ENCODE measurements around the gene C2orf68. TPM values are rescaled to one million over a fixed set of nuclear protein-coding genes. Genes with fewer than 3 reads are reported as not detected.
A peak's percentile ranks its signal among the peaks of the same experiment; 100 is the strongest.
"Not testable (repeated sequence)": the region's sequence is repeated elsewhere in the genome, so short reads cannot be mapped to it uniquely, and the experiment has no call there.

Gene C2orf68
- total RNA-seq, 1 experiment from 2014 or later, result 40.0 TPM

DNA sequence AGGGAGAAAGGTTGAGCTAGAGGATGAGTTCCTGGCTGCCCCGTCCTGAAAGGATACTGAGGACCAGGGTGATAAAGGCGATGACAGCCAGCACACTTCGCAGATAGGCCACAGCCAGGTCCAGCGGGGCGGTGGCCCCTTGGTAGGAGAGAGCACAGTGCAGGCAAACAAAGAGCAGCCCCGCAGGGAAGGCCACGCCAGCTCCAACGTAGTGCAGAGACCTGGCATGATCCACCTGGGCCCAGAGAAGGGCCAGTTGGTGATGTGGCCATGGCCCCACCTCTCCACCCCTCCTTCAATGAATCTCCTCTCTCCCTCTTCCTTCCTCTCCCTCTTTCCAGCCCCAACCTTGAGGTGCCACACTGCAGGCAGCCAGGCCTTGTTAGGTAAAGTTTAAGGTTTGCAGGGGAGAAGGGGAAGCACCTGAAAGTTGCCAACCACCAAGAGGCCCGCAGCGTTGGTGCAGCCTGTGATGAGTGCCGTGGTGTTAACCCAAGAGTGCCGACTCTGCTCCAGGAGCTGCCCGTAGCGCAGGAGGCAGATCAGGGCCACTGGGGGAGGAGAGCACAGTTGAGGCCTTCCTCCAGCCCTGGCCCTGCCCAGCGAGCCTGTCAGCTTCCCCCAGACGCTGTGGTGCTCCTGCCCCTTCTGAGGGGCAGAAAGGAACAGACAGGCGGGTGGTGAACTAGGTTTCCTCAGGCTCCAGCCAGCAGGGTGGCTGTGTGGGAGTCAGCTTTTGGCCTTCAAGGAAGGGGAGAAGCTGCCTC, 12.2 kb downstream of the C2orf68 start:
- no peak for DNase-seq (ENCODE audit: low spot score)

DNA sequence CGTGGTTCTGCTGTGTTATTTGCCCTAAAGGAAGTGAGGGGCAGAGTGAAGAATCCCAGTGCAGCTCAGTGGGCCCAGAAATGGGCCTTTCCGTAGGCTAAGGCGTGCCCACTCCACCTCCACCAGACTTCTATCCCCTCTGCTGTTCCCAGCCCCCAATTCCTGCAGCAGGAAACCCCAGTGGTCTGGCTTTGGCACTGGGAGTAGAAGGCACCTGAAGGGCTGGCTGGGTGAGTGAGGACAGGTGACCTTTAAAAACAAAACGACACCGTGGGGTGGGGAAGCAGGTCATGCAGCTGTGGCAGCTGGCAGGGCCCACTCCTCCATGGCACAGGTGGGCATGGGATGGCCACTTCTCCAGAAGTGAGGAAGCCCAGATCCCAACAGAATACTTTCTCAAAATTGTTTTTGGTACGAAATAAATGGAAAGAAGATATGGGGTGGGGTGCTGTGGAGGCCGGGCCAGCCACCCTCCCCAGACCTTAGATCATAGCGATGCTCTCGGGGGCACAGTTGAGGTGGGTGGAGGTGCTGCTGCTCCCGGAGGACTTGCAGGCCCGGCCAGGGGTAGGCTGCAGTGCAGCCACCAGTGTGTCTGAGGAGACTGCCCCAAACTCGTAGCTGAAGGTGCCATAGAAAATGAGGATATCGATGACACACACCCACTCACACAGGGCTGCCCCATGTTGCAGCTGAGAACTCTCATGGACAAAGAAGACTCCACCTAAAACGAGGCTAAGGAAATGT, 13.1 kb downstream of the C2orf68 start:
- DNase-seq (ENCODE audit: low spot score), result no peak

DNA sequence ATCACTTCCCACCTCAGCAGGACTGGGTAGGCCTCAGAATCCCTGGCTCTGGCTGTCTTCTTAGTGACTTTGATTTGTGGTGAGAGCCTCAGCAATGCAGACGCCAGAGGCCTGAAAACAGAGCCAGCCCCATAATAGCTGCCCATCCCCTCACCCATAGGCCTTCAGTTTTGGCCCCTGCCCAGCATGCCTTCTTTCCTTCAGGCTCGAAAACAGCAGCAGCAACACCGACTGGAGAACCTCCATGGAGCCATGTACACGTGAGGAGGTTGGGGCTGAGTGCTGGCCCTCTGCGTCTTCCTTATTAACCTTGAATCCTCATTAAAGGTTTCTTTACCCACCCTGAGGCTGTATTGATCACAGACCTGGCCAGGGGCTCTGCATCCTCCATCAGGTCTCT, 14.6 kb downstream of the C2orf68 start:
- DNase-seq (ENCODE audit: low spot score), result no peak

DNA sequence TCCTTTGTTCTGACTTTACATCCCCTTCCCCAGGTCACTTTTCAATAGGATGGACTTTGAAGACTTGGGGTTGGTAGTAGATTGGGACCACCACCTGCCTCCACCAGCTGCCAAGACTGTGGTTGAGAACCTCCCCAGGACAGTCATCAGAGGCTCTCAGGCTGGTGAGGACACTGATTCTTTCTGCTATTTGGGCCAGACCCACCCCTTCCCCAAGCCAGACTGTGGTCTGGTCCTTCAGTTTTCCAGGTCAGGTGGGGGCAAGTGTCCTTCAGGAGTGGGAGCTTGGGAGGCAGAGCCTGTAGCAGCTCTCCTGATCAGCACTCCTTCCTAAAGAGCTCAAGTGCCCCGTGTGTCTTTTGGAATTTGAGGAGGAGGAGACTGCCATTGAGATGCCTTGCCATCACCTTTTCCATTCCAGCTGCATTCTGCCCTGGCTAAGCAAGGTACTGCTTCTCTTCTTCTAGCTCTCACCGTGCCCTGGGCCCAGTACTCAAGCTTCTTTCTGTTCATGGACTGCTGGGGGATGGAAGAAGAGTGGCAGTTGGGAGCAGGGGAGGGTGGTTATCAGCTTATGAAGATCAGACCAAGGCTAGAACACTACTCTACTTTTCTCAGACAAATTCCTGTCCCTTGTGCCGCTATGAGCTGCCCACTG, 15.3 kb downstream of the C2orf68 start:
- no peak for DNase-seq (ENCODE audit: low spot score)

DNA sequence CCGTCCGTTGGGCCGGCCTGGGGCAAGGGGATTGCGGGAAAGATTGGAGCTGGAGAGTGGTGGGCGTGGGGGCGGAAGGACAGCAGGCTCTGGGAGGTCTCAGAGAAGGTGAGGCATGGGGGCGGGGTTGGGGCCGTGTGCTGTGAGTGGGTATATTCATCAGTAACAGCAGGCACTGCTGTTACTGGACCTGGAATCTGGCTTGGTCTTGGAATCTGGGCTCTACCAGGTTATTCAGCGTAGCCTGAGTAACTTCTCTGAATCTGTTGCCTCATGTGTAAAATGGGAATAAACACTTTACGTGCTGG, 15.9 kb downstream of the C2orf68 start:
- no peak for DNase-seq (ENCODE audit: low spot score)

DNA sequence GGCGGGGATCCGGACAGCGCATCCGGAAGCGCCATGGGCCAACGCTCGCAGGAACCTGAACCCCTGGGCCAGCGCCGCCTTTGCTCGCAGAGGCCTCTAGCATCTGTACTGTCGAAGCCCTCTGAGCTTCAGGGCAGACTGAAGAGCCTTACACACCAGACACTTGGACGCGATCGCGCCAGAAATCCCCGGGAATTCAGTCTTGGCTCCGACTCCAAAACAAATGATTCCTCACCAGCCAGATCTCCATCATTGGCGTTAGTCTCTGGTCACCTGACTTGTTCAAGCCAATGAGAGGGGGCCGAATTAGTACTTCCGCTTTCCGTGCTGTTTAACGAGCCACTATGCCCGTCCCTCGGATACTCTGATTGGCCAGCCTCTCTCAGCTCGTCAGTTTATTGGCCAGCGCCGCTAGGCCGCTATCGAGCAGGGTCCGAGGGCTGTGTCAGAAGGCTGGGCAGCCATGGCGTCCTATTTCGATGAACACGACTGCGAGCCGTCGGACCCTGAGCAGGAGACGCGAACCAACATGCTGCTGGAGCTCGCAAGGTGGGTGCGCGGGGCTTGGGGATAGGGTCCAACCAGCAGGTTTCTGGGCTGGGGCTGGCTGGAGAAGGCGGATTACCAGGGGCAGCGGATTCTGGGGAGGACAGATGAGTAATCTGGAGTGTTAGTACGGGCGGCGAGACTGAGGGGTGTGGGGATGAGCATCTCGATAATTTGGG, 16.4 kb downstream of the C2orf68 start, which contains the start of gene RNF181:
Gene RNF181 (plus strand): TSS at position 445 of the 725 bp plus-strand sequence. CDS start 19 bp downstream, at position 464.
- DNase-seq (ENCODE audit: low spot score), result peak; percentile 97

DNA sequence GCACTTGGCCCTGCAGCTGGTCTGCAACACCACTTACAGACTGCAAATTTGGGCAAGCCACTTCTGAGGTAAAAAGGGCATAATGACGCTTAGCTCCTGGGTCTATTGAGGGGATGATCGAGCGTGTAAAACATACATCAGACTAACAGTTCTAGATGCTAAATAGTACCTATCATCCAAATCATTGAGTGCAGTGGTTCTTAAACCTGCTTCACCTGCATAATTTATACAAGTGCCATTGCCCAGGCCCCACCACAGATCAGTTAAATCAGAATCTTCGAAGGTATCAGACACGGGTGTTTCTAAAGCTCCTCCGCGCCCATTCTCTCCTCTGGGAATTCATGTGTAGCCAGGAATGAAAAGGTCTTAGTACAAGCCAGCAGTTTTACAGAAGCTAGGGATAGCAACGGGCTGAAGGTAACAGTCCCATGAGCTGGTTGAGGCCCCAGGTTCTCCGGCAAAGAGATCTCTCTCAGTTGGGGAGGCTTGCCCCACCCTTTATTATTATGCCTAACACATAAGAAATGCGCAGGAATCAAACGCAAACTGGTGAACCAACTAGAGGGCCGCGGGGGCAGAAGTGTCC, 17.1 kb downstream of the C2orf68 start:
- DNase-seq (ENCODE audit: low spot score), result no peak

DNA sequence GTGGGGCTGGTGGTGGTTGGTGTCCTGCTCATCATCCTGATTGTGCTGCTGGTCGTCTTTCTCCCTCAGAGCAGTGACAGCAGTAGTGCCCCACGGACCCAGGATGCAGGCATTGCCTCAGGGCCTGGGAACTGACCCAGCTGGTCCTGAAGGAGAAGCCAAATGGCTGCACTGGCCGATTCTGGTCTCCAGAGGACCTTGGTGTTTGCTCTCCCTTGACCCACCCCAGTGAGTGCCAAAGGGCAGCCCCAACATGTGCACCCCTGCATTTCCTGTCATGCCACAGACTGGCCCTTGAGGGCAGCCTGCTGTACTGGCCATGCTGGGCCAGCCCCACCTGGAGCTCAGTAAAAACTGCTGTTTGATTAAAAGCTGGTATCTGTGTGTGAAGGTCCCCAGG, 18.8 kb downstream of the C2orf68 start:
- DNase-seq (ENCODE audit: low spot score), result peak; percentile 34

DNA sequence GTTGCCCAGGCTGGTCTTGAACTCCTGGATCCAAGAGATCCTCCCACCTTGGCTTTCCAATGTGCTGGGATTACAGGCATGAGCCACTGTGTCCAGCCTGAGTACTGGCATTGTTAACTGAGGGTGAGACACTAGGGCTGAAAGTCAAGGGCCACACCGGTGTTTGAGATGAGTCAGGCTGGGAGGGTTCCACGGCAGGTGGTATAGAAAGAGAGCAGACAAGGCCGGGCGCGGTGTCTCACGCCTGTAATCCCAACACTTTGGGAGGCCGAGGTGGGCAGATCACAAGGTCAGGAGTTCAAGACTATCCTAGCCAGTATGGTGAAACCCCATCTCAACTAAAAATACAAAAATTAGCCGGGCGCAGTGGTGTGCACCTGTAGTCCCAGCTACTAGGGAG, 19.6 kb downstream of the C2orf68 start:
- DNase-seq (ENCODE audit: low spot score), result not testable (repeated sequence)

DNA sequence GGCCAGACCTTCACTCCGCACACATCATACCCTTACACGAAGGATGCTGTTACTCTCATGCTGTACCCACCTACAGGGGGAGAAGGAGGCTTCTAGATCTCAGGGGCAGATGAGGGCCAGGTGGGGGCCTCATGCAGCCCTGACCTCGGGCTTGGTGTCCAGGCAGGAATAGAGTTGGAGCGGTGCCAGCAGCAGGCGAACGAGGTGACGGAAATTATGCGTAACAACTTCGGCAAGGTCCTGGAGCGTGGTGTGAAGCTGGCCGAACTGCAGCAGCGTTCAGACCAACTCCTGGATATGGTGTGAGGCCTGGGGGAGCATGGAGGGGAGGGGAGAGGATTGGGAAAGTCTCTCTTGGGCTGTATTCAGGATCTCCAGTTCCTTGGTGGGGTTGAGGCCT, 20.3 kb downstream of the C2orf68 start:
- no peak for DNase-seq (ENCODE audit: low spot score)

DNA sequence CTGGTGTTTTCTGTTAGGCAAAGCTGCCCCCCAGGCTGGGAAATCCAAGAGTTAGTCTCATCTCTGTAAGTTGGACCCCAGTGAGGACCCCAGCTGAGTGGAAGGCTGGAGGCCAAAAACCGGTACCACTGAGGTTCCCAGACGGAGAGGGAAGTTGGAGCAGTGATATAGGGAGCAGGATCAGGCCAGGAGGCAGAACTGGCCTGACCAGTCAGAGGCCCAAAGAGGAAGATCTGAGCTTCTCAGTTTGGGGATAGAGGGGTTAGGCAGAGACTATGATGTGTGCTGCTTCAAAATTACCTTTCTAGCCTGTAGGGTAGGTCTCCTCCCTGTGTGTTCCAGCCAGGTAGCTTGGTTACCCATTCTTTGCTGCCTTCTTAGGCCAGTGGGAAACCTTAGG, 20.9 kb downstream of the C2orf68 start:
- DNase-seq (ENCODE audit: low spot score), result no peak

DNA sequence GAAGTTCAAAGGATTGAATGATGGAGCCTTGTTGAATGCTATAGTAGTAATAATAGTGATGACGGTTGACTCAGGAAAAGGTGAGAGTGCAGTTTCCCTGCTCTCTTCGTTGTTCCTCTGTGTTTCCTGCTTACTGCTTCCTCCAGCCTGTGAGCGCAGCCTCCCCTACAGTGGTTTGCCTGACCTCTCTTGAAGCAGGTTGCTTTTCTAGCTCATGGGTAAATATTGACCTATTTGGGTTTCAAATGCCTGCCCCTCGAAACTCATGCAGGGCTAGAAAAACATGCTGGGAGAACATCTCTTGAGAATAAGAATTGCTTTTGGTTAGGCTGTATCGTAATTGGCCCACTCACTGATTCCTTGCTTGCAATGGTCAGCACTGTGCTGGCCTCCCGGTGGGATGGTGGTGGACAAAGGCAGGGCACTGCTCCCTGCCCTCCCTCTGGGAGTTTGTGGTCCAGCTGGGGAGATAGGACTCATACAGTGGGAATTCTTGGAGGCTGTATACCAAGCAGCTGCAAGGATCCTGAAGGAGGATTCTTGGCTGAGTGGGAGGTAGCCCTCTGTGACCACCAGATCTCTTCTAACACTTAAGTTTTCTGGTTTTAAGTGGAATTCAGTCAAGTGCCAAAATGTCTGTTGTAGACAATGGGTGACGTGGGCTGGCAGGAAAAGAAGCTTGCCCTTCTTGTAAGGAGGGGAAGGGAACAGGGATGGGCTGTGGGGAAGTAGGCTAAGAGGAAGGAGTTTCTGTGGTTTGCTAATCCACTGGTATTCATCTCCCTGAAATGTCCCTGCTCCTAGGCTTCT, 21.7 kb downstream of the C2orf68 start:
- no peak for DNase-seq (ENCODE audit: low spot score)

DNA sequence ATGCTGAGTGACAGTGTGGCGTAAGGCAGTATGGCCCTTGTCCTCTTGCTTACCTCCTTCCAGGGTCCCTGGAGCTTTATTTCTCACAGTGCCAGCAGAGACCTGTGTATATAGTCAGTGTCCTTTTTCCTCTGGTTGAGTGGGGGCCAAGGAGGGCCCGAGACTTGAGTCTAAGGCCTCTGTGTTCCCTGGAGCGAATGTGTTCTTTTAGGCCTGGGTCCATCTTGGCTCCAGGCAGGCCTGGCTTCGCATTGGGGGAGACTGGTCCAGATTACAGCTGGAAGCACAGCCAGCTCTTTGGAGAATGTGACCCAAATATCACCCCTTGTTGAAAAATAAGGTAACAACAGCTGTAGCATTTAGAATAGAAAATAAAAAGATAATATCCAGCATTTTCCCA, 22.7 kb downstream of the C2orf68 start:
- no peak for DNase-seq (ENCODE audit: low spot score)

DNA sequence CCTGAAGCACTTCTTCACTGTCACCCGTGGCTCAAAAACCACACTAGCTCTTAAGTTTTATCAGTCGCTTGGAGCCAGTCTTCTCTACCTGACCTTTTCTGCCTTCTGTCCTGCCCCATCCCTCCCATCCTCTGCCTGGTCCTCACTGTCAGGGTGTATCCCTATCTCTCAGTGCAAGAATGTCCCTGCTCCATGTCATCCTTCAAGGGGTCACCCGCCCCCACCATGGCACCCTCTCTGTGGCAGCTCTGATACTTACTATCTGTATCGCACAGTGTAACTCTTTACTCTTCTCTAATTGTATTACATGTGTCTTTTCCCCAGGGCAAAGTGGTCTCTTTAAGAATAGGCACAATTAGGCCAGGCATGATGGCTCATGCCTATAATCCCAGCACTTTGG, 23.2 kb downstream of the C2orf68 start:
- DNase-seq (ENCODE audit: low spot score), result no peak

DNA sequence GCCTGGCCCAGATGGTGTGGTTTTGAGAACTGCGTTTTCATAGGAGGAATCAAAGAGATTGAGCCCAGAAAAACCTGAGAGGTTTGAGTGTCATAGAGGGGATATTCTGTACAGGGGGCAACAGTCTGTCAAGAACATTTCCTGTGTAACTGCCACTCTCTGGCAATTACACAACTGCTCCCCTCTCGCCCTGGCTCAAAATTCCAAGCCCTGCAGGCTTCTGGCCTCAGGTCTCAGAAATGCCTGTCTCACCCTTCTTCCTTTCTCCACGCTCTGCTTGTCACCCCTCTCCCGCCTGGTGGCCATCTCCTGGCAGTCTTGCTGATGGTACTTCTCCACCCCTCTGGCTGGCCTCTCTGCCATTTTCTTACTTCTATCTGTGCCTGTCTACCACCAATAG, 23.6 kb downstream of the C2orf68 start:
- DNase-seq (ENCODE audit: low spot score), result no peak

DNA sequence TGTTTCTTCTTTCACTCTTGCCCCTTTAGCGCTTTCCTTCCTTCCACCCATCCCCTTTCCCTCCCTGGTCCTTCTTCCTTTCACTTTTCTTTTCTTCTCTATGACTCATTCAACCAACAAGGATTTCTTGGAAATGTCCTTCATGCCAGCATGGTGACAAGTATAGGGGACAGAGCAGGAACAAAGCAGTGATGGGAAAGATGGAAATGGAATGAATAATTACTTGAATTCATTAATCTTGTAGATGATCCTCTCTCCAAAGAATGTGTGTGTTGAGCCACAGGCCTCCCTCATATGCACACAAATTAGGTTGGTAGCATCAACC, 26.1 kb downstream of the C2orf68 start:
- peak; percentile 35 for DNase-seq (ENCODE audit: low spot score)

DNA sequence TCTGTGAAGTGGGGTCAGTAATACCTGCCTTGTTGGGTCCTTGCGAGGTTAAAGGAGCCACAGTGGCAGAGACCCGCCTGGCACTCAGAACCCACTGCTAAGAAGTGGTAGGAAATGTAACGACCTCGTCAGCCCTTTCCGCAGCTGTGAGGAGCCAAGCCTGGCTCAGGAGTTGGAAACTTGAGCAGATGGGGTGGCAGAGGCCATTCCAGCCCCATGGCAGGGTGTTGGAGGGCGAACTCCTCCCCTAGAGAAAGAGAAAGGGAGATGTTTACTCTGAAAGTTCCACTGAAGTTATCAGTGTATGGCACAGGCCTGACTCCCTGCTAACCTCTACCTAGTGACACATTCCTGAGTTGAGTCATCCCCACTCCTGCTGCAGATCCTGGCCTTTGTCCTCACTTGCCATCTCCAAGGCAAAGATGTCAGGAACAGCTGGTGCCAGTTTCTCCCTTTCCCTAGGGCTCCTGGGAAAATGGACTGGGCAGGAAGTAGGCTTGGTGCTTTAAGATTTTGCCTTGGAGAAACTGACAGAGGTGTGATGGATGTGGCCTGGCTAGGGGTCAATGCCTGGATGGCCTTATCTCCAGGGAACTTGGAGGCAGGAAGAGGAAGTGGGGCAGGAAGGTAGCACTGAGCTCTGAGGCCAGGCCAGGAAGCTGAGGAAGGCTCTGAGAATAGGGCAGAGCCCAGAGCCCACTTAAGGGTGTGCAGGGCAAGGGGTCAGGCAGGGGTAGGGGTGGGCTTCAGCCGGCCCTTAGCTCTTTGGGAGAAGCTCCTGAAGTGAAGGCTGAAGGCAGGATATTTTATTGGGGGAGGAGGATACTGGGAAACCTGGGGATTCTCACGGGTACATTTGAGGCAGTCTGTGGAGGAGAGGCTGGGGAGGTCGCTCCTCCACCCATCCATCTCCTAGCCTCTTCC, 26.7 kb downstream of the C2orf68 start:
- DNase-seq (ENCODE audit: low spot score), result peak; percentile 87

DNA sequence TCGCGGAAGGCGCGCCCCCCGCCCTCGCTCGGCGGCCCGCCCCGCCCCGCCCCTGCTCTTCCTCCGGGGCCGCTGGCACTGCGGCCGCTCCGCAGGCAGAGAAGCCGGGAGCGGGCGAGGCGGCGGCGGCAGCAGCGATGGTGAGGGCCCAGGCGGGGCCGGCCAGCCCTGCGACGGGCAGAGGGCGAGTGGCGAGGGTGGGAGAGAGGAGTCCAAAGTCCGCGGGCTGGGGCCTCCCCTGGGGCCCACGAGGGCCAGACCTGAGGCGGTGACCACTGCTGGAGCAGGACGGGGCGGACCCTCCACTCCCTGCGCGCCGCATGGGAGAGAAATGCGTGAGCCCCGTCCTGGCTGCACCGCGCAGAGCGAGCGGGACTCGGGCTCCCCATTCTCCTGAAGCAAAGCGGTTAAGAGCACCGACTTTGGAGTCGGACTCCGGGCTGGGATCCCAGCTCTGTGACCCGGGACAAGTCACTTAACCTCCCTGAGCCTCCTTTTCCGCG, 27.5 kb downstream of the C2orf68 start, which contains the start of gene VAMP5:
Gene VAMP5 (plus strand): TSS at position 78 of the 503 bp plus-strand sequence. CDS start 60 bp downstream, at position 138.
- peak; percentile 46 for DNase-seq (ENCODE audit: low spot score)

DNA sequence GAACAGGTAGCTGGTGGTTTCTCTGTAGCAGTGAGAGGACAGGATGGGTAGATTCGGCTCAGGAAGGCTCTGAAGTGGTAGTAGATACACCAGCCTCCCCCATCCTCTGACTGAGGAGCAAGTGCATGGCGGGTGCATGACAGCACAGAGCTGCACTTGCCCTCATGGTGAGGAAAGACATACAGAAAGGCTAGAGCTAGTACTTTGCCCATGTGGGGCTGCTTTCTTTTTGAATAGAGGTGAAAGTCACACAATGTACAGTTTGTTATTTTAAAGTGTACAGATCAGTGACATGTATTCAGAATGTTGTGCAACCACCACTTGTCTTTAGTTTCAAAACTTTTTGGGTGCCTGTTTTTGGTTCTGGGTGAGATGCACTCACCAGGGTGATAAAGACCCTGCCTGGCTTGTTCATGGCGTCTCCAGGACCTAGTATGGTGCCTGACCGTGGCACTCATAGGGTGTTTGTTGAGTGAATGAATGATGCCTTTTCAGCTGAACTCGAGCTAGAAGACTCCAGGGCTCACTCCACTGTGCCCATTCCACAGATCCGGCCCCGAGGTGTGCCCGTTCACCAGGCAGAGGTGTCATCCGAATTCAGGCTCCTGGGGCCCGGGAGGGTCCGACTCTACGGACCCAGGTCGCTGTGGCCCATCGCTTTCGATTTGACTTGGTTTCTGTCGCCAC, 28.1 kb downstream of the C2orf68 start:
- no peak for DNase-seq (ENCODE audit: low spot score)

Data from HT-29 (cell line).